Progenitor cell of endocrine pancreas (in vitro differentiated cells): ENCODE measurements around the gene L3MBTL4. TPM values are rescaled to one million over a fixed set of nuclear protein-coding genes. Genes with fewer than 3 reads are reported as not detected.

Experiments
- DNase-seq: peaks from one replicate; pipeline ENCODE4 v3.0.0; 2021; ENCODE audit warnings: low spot score; ENCODE audit not compliant: unreplicated experiment
- H3K27ac Mint-ChIP-seq: 2 replicates; pipeline ENCODE4 v1.8.0; 2021; ENCODE audit warnings: mild to moderate bottlenecking, moderate library complexity, mixed read lengths
- H3K27me3 Mint-ChIP-seq: 2 replicates; pipeline ENCODE4 v1.8.0; 2021; ENCODE audit warnings: mixed read lengths
- H3K36me3 Mint-ChIP-seq: 2 replicates; pipeline ENCODE4 v1.8.0; 2022; ENCODE audit warnings: mixed read lengths; ENCODE audit not compliant: insufficient read depth
- H3K4me1 Mint-ChIP-seq: 2 replicates; pipeline ENCODE4 v1.8.0; 2021; ENCODE audit warnings: low read depth, mixed read lengths
- H3K4me3 Mint-ChIP-seq: 2 replicates; pipeline ENCODE4 v1.8.0; 2021; ENCODE audit warnings: low read depth, mild to moderate bottlenecking, moderate library complexity, mixed read lengths
- H3K9me3 Mint-ChIP-seq: 2 replicates; pipeline ENCODE4 v1.8.0; 2021; ENCODE audit warnings: low read depth, mixed read lengths
- CTCF ChIP-seq: fragments of 200-600 bp; sonication (generic); IDR thresholded peaks from one replicate; pipeline ENCODE4 v1.5.0; 2021; ENCODE audit warnings: antibody characterized with exemption, mild to moderate bottlenecking; ENCODE audit not compliant: unreplicated experiment
- total RNA-seq: library from RNA; stranded (reverse); gene quantifications from 2 replicates; pipeline ENCODE4 v1.2.1, GENCODE V29; 2021

L3MBTL4 gene
- total RNA-seq, 1 donor from 2014 or later, result 8.0 TPM

- peaks cover 2% of the 10 kb centered on the region for H3K27me3 Mint-ChIP-seq
- H3K9me3 Mint-ChIP-seq, result no peaks in the 10 kb centered on the region
- DNase-seq, result no peak
- TF ChIP-seq CTCF, result no peak
- H3K36me3 Mint-ChIP-seq, result no peaks in the 10 kb centered on the region
- no peak overlapping the region for H3K27ac Mint-ChIP-seq
- no peak overlapping the region for H3K4me3 Mint-ChIP-seq
- no peaks in the 10 kb centered on the region for H3K4me1 Mint-ChIP-seq
Measured at GRCh38 chr18:6406075-6406909, 8.4 kb downstream of the L3MBTL4 start.

- Mint-ChIP-seq H3K4me3 (no peak overlapping the region), H3K4me1 (no peaks in the 10 kb centered on the region), H3K27ac (no peak overlapping the region)
Measured at GRCh38 chr18:6405237-6406074, 9.3 kb downstream of the L3MBTL4 start.

GRCh38 chr18:6404834-6405233 lies 9.9 kb downstream of the L3MBTL4 start:
- Mint-ChIP-seq H3K27ac (no peak overlapping the region), H3K36me3 (no peaks in the 10 kb centered on the region), H3K27me3 (no peaks in the 10 kb centered on the region), H3K4me1 (no peaks in the 10 kb centered on the region), H3K4me3 (no peak overlapping the region), H3K9me3 (no peaks in the 10 kb centered on the region)
- DNase-seq, result no peak
- TF ChIP-seq CTCF, result no peak

More at GRCh38 chr18:6405237-6406074, 9.3 kb downstream of the L3MBTL4 start:
- Mint-ChIP-seq H3K9me3 (no peaks in the 10 kb centered on the region), H3K36me3 (no peaks in the 10 kb centered on the region), H3K27me3 (no peaks in the 10 kb centered on the region)
- no peak for TF ChIP-seq CTCF
- DNase-seq, result no peak

GRCh38 chr18:6401687-6402086 lies 13.0 kb downstream of the L3MBTL4 start:
- Mint-ChIP-seq H3K4me3 (no peak overlapping the region), H3K4me1 (no peaks in the 10 kb centered on the region), H3K36me3 (no peaks in the 10 kb centered on the region), H3K27me3 (no peaks in the 10 kb centered on the region), H3K27ac (no peak overlapping the region), H3K9me3 (no peaks in the 10 kb centered on the region)
- peak; percentile 58 for TF ChIP-seq CTCF
- no peak for DNase-seq

- H3K27me3 Mint-ChIP-seq, result no peaks in the 10 kb centered on the region
- DNase-seq, result no peak
- H3K36me3 Mint-ChIP-seq, result no peaks in the 10 kb centered on the region
- no peak overlapping the region for H3K27ac Mint-ChIP-seq
- H3K4me3 Mint-ChIP-seq, result no peak overlapping the region
- no peaks in the 10 kb centered on the region for H3K4me1 Mint-ChIP-seq
- TF ChIP-seq CTCF, result no peak
- no peaks in the 10 kb centered on the region for H3K9me3 Mint-ChIP-seq
Measured at GRCh38 chr18:6399776-6400175, 14.9 kb downstream of the L3MBTL4 start.
